Stimulated activated CD4-positive, alpha-beta T cell treated with anti-CD3 and anti-CD28 coated beads, Interleukin-2, amount 100 ng/mL, for 4 hours (primary cell): ENCODE results near the gene PHF21B.
"Not testable (repeated sequence)": the region's sequence is repeated elsewhere in the genome, so short reads cannot be mapped to it uniquely, and the experiment has no call there.

Source experiments
- DNase-seq: peaks from one replicate; pipeline ENCODE4 v3.0.0-alpha.2; 2020; ENCODE audit warnings: low read depth

Gene PHF21B

DNA sequence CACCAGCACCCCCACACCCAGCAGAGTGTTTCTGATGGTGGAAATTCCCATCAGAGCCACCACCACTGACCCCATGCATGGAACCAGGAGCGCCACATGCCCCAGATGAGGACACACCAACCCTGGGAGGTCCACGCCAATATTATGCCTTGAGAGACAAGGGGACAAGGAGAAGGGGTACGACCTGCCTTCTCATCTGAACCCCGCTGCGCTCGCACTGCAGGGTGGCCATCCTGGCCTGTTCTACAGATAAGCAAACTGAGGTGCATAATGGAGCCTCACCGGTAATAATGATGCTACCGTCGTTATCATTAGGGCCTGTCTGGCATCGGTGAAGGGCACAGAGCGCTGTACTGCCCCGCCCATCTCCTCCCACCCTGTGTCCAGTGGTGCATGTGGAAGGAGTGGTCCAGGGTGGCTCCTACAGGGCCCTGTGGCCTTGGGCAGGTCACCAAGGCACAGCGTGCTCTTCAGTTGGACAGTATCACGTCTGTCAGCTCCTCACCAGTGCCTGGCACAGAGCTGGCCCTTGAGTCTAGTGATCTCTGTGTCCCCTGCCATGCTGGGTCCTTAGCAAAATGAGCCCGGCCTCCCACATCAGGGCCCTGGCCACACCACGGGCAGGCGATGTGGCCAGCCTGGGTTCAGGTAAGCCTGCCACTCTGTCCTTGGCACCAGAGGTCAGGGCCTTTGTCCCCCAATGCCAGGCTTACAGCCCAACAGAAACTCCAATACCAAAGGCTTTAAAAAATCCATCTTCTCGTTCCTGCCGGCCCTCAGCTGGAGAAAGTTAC lies 92.2 kb downstream of the PHF21B start:
- no peak for DNase-seq

DNA sequence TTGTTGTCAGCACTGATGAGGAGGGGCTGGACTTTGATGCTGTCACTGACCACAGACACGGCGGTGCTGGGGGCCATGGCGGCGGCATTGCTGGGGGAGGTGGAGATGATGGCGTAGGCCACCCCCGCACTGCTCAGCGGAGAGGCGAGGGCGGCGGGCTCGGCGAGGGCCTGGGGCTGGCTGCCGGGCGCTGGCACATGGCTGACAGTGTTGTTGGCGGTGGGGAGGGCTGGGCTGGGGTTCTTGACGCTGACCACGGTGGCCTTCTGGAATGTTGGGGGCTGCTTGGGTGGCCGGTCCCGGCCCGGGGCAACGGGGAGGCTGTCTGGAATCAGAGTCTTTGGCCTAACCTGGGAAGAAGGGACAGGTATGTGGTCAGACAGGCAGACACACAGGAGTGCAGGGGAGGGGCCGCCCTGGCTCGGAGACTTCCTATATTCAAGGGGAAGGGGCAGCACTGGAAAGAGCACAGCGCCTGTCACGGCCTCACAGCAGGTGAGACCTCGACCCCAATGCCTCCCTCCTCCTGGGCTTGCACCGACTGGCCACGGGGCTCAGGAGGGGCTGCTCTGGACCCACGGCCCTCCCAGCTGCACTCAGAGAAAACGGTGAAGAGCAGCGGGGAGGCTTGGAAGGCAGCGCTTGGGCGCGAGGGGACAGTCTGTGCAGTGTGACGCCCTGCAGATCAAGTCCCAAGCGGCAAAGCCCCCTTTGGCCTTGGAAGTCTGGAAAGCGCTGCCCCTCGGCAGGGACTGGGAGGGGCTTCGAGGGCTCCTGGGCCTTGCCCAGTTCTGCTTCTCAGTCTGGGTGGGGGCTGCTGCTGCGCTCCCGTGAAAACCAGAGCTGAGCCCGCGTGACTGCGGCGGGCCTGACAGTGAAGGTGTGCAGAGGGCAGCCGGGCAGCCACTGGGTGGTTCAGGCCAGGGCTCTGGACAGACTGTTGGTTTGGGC lies 93.2 kb downstream of the PHF21B start:
- DNase-seq: no peak

DNA sequence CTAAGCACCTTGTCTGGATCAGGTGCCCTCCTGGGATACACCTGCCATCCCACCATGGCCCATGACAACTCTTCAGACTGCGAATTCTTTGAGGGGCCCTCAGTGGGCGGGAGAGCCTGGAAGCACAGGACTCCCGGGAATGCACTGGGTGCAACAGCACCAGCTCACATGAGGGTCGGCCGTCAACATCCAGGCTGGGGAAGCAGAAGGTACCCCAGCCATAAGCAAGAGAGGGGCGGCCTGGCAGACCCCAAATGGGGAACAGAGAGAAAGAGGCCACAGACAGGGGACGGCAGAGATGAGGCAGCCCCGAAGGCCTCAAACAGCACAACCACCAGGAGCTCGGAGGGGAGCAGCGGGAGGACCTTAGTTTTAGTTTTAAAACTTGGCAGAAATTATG lies 94.4 kb downstream of the PHF21B start:
- DNase-seq: no peak

DNA sequence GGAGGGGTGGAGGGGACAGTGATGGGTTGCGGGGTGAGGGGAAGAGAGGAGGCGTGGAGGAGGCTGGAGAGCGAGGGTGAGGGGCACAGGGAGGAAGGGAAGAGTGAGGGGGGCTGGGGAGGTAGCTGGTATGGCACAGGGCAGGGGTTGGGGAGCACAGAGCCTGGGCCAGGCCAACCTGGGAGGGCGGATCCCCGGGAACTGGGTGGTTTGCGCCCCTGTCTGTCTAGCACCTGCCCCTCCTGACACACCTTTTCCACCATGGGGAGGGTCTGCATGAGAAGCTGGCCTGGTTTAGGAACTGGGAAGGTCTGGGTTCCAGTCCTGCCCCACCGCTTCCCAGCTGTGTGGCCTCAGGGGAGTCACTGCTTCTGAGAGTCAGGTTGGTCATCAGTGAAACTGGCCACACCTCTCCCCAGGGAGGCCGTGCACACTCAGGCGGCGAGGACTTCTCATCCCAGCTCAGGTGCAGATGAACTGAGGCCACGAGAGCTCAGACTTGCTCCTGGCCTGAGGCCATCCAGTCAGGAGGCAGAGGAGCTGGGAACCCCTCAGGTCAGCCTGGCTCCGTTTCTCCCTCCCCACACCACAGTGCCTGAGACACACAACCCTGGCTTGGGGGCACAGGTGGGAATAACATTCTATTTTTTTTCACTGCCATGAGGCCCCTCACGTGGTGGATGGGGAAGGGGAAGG lies 95.6 kb downstream of the PHF21B start:
- no peak for DNase-seq

DNA sequence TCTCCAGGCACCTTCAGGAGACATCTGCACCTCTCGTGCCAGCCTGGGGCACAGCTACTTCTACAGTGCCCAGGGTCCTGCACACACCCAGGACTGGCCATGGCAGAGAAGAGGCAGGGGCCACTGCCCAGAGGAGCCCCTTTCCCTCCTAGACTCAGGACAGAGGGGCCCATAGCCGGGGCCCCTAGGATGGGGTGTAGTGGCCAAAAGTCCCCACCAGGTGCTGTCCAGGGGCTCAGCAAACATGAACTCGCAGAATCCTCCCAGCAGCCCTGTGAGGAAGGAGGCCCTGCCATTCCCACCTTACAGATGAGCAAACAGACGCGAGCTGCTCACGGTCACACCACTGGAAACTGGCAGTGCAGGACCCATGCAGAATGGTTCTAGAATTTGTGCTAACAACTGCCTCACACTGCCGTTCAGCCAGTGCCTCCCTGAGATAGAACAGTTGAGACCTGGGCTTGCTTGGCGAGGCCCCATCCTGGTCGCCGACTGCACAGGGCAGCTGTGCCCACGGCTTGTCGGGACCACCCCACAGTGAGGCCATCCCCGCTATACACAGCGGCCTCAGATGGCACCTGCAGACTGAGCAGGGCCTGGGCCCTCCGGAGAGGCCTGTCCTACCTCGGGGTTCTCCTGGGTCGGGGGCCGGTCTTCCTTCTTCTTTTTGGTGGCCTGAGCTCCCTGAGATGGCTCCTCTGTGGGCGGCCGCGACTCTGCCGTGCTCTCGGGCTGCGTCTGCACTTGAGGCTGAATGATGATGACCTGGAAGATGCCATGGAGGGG lies 96.4 kb downstream of the PHF21B start:
- DNase-seq: no peak

DNA sequence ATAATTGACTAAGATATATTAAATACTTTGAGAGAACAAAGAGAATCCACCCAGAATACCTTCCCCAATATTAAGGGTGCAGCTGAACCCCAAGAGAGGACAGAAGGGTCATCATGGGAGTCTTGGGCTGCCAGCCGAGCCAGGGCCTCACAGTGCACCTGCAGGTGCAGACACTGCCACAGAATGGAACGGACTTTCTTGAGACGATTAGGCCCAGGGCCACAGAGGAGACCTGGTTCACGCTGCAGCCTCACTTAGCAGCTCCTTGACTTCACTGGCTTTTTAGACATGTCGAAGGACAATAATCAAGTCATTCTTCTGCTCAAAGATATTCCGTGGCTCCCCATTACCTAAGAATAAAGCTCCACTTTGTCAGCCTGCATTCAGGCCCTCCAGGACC lies 100.6 kb downstream of the PHF21B start:
- no peak for DNase-seq

DNA sequence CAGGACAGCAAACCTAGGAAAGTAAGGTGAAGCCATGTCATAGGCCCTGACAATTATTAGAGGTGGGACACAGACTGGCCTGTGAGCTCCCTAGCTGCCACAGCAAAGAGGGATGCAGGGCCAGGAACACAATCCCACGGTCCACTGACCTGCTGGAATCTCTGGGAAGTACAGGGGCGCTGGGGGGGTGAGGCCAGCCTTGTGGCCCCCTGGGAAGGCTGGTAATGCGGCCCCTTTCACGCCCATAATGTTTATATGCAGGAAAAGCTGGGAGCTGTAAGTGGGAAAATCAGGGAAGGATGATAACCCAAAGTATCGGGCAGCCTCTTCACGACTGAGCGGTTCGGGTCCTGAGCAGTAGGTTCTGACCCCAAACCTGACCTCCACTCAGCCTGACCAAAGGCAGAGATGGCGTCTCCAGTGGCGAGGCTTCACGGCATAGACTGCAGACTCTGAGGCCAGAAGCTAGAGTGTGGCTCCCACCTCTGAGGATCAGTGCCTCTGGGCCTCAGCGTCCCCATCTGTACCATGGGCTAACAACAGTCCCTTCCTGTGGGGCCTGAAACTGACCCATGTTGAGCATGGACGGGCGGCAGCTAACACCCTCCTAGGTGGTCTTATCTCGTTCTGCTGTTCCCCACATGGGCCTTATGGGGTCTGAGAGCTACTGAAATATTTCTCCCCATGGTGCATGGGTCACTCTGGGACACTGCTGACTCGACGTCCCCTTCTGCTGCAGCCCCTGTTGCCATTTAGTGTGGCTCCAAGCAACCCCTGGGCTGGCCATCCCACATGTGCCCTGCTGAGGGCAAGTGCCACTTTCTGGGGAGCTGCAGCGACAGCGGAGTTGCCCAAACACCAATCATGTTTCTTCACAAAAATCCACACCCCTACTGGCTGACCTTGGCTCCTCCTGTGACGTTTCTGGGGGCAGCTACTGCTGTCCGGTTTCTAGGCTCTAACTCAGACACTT lies 101.8 kb downstream of the PHF21B start:
- no peak for DNase-seq

DNA sequence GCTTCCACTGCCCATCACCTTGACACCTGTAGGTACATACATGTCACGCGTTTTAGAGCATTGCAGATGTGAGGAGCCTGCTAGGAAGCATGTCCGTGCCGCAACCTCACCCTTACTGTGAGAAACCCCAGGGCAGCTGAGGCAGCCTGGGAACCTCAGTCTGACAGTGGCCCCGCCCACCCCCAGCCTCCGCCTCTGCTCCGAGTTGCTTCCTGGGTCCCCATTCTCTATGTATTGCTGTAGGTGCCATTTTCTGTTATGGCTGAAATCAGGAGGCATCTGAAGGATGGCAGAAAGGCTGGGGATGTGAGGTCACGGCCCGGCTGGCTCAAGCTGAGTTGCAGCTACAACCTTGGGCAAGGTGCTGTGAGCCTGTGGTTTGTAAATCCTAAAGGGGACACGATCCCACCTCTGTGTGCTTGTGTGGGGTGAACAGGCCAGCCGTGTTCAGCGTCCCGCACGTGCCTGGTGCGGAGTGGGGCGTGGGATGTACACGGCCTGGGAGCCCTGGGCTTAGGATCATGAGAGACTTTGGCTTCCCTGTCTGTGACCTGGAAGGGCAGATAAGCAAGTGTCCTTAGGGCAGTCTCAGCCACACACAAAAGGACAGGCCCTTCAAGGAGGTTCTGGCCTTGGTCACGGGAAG lies 102.7 kb downstream of the PHF21B start:
- no peak for DNase-seq

DNA sequence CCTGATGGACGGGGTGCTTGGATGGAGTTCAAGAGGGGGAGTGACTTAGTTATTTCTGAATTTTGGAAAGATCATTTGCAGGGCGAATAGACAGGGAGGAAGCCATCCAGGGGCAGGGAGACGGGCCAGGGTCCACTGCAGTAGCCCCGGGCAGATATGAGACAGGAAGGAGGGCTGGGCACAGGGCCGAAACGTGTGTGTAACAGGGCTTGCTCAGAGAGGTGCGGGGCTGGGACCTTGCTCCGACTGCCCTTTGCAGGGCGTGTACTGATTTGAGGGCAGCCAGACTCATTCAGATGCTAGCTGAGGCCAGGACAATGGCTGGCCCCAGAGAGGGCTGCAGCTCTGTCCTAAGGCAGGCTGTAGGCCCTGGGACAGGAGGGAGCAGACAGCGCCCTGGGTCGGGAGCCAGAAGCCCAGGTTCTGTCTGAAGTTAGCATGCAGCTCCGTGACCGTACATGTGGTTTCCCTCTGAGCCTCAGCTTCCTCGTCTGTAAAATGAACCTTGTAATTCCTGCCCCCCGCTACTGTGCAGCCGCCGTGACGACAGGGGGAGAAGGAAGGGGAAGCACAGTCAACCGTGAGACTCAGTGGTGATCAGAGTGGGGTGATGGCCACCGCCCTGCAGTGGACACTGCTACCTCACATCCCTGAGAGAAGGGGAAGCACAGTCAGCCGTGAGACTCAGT lies 103.4 kb downstream of the PHF21B start:
- no peak for DNase-seq

DNA sequence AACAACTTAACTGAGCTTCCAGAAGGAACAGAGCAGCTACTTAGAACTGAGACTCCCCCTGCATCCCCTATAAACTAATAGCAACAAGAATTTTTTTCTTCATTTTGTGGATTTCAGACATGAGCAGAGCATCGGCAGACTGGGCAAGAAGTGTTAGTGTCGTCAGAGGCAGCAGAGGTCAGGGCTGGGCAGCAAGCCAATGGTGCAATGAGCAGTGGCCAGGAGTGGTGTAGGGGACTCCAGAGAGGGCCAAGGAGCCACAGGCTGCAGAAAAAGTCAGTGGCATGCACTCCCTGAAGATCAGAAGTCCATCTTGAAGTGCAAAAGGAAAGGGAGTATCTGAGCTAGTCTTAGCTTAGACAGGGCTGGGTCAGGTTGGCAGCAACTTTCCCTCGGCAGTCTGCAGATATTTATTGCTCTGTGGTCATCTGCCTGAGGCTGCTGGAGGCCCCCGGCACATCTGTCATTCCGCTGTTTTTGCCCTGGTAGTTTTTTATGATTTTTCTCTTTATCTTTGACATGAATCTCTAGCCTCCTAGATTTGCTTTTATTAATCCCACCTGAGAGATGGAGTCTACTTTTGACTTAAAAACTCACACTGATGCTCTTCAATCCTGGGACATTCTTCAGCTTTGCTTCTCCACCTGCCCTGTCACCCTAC lies 105.2 kb downstream of the PHF21B start:
- DNase-seq: not testable (repeated sequence)

DNA sequence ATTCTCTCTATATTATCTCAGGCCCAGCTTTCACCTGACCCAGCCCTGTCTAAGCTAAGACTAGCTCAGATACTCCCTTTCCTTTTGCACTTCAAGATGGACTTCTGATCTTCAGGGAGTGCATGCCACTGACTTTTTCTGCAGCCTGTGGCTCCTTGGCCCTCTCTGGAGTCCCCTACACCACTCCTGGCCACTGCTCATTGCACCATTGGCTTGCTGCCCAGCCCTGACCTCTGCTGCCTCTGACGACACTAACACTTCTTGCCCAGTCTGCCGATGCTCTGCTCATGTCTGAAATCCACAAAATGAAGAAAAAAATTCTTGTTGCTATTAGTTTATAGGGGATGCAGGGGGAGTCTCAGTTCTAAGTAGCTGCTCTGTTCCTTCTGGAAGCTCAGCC lies 106.6 kb downstream of the PHF21B start:
- DNase-seq: not testable (repeated sequence)

DNA sequence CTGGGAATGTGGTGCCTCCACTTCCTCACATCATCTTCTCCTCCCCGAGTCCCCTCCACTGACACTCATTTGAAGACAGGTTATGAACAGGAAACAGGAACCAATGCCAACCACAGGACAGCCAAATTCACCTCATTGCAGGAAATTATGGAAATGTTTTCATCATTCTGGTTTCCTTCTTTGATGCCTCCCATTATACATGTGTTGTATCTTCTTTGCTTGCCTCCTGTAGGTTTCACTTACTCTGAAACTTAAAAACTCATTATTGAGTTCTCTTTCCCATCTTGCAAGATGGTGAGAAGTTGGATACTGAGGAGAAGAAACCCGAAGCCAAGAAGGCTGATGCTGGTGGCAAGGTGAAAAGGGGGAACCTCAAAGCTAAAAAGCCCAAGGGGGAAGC lies 108.5 kb downstream of the PHF21B start:
- DNase-seq: no peak

DNA sequence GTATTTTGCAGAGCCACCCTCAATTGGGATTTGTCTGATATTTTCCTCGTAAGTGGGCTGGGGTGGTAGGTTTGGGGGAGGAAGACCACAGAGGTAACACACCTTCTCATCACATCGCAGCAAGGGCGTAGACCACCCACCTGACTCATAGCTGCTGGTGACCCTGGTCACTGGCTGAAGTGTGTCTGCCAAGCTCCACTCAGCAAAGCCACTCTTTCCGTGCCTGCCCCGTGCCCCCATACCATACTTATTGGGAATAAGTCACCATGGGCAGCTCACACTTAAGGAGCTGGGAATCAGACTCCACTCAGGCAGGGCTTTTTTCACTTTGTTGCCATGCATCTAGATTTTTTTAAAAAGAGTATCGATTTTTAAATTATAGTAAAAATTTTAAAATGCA lies 111.6 kb downstream of the PHF21B start:
- DNase-seq: no peak

DNA sequence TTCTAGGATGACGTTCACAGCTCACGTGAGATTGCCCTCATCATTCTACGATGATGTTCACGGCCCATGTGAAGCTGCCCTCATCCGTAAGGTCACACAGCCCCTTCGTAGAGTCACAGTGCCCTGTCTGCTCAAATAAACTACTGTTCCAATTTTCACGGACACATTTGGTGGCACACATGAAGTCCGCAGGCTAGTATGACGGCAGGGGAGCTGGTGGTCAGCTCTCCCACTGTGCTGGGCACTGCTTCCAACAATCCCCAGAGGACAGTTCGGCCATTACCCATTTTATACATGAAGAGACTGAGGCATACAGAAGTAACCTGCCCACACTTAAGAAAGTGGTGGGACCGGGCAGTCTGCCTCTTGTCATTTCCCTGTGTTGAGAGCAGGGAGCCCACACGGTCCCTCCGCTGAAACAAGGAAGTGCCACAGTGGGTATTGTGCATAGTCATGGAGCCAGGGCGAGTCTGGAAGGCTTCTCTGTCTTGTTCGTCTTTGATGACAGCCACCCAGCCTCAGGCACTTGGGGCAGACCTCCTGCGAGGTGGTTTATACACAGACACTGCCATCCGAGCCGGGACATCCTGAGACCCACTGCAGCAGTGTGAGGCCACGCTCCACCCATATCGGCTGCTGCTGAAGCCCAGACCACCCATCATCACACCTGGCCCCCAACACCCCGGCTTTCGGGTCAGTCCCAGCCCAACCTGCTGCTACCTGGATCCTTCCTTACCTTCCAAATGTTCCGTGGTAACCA lies 114.3 kb downstream of the PHF21B start:
- no peak for DNase-seq

DNA sequence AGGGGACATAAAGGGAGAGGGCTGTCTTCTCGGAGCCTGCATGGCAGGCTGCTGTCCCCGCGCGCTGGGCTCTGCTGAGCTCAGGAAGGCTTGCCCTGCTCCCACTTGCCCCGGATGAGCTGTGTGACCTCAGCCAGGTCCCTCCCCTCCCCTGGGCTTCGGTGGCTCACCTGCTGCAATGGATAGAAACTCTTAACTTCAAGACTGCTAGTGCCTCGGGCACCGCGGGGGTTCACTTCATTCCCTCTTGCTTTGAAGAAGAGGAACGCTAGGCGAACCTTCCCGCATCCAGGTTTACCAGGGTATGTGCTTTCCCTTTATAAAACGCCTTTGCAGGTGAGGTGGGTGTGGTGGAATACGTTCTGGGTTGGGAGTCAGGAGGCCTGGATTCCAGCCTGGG lies 115.0 kb downstream of the PHF21B start:
- DNase-seq: no peak

DNA sequence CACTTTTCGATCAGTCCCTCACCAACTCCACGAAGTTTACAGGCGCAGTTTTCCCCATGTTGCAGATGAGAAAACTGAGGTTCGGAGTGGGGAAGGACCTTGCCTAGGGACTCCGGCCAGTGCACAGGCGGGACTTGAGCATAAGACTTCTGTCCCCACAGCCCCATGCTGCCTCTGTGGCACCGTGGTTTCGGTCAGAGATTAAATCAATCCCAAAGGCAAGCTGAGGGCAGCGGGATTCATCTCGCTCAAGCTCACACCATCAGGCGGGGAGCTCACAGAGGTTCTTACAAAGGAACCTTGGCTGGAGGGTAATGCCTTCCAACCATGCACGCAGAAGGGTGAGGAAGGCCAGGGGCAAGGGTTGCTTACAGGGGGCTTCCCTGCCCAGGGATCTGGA lies 115.5 kb downstream of the PHF21B start:
- DNase-seq: no peak

DNA sequence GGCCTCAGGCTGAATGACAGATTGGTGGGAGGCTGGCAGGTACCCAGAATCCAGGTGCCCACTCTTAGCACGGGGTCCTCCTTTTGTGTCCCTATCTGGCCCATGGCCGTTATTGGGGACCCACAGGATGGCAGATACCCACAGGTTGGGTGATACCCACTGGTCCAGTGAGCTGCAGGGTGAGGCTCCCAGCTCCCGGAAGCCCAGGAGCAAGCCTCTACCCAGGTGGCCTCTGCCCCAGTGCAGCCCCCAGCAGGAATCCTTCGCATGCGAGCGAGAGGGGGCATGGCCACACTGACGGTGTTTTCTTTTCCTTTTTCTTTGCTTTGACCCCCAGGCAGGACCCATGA lies 116.1 kb downstream of the PHF21B start:
- DNase-seq: no peak
